ENCODE measurements around the gene KNL1. TPM values are rescaled to one million over a fixed set of nuclear protein-coding genes. Genes with fewer than 3 reads are reported as not detected.
"Not testable (repeated sequence)": the region's sequence is repeated elsewhere in the genome, so short reads cannot be mapped to it uniquely, and the experiment has no call there.

Gene KNL1
- total and polyA plus RNA-seq, 2 donors: 2.4 to 25.8 TPM

DNA sequence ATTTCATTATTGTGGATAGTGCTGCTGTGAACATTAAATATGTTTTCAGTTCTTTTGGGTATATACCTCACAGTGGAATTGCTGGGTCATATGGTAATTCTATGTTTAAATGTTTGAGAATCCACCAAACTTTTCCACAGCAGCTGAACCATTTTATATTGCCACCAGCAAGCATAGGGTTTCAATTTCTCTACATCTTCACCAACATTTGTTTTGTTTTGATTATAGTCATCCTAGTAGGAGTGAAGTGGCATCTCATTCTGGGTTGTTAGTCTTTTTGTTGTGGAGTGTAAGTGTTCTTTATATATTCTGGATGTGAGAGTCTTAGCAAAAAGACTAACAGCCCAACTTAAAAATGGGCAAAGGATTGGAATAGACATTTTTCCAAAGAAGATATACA lies 18.9 kb upstream of the KNL1 start:
- DNase-seq (ENCODE audit: low read depth in 6 of 9, low spot score in 9 of 9): no peak
- H3K36me3 ChIP-seq (ENCODE audit: control insufficient read depth in 2 of 2, insufficient read depth in 2 of 2, low read length in 1 of 2): peaks cover 19 to 28% of the 10 kb centered on the region in 2 donors
- no peak overlapping the region for H3K27ac ChIP-seq (ENCODE audit: low read depth in 1 of 2, low read length in 1 of 2)
- H3K27me3 ChIP-seq (ENCODE audit: control insufficient read depth in 2 of 2, insufficient read depth in 1 of 2, low read length in 1 of 2): no peaks in the 10 kb centered on the region
- H3K4me3 ChIP-seq (ENCODE audit: low read length in 2 of 2): no peak overlapping the region
- no peaks in the 10 kb centered on the region for H3K9me3 ChIP-seq (ENCODE audit: control insufficient read depth in 2 of 2, insufficient read depth in 1 of 2, low read length in 1 of 2)
- peaks cover 0 to 4% of the 10 kb centered on the region in 2 donors for H3K4me1 ChIP-seq (ENCODE audit: control insufficient read depth in 2 of 2, insufficient read depth in 2 of 2, low read length in 2 of 2)

DNA sequence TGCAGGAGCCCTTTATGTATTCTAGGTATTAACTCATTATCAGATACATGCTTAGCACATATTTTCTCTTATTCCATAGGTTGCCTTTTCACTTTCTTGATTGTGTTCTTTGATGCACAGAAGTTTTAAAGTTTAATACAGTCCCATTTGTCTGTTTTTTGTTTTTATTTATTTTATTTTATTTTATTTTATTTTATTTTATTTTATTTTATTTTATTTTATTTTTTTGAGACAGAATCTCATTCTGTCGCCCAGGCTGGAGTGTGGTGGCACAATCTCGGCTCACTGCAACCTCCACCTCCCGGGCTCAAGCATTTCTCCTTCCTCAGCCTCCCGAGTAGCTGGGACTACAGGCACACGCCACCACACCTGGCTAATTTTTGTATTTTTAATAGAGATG lies 17.1 kb upstream of the KNL1 start:
- not testable (repeated sequence) for H3K27ac ChIP-seq (ENCODE audit: low read depth in 1 of 2, low read length in 1 of 2); DNase-seq (ENCODE audit: low read depth in 6 of 9, low spot score in 9 of 9); H3K9me3 ChIP-seq (ENCODE audit: control insufficient read depth in 2 of 2, insufficient read depth in 1 of 2, low read length in 1 of 2); H3K27me3 ChIP-seq (ENCODE audit: control insufficient read depth in 2 of 2, insufficient read depth in 1 of 2, low read length in 1 of 2); H3K4me3 ChIP-seq (ENCODE audit: low read length in 2 of 2); H3K4me1 ChIP-seq (ENCODE audit: control insufficient read depth in 2 of 2, insufficient read depth in 2 of 2, low read length in 2 of 2)
- H3K36me3 ChIP-seq (ENCODE audit: control insufficient read depth in 2 of 2, insufficient read depth in 2 of 2, low read length in 1 of 2): peaks cover 14 to 21% of the 10 kb centered on the region in 2 donors
- WGBS: 98% methylated on average over 5 of the region's 5 CpGs

DNA sequence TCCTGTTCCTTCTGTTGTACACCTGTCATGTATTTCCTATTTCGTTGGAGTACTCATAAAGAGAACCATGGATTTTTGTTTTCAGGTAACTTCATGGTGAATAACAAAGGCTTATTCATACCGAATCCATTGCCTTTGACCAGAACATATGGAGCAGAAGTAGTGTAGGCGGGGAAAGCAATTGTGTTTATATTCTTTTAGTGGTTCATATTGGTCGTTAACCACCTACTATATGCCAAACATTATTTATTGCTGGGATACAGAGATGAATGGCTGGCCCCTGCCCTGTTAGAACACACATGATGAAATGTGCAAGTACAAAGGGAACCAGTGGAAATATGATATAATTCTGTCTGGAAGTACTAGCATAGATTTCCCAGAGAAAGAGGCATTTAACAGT lies 15.2 kb upstream of the KNL1 start:
- WGBS: 76% methylated on average over 4 of the region's 4 CpGs
- no peaks in the 10 kb centered on the region for H3K4me1 ChIP-seq (ENCODE audit: control insufficient read depth in 2 of 2, insufficient read depth in 2 of 2, low read length in 2 of 2)
- no peak overlapping the region for H3K27ac ChIP-seq (ENCODE audit: low read depth in 1 of 2, low read length in 1 of 2)
- H3K9me3 ChIP-seq (ENCODE audit: control insufficient read depth in 2 of 2, insufficient read depth in 1 of 2, low read length in 1 of 2): no peaks in the 10 kb centered on the region
- H3K4me3 ChIP-seq (ENCODE audit: low read length in 2 of 2): no peak overlapping the region
- no peaks in the 10 kb centered on the region for H3K27me3 ChIP-seq (ENCODE audit: control insufficient read depth in 2 of 2, insufficient read depth in 1 of 2, low read length in 1 of 2)
- DNase-seq (ENCODE audit: low read depth in 6 of 9, low spot score in 9 of 9): no peak
- peaks cover 5 to 8% of the 10 kb centered on the region in 2 donors for H3K36me3 ChIP-seq (ENCODE audit: control insufficient read depth in 2 of 2, insufficient read depth in 2 of 2, low read length in 1 of 2)

DNA sequence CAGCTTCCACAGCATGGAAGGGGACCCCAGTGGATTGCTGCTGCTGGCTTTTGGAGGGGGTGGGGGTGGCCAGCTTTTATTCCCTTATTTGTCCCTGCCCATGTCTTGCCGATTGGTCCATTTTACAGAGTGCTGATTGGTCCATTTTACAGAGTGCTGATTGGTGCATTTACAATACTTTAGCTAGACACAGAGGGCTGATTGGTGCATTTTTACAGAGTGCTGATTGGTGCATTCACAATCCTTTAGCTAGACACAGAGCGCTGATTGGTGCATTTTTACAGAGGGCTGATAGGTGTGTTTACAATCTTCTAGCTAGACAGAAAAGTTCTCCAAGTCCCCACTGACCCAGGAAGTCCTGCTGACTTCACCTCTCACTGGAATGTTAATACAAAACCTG lies 12.3 kb upstream of the KNL1 start:
- H3K4me3 ChIP-seq (ENCODE audit: low read length in 2 of 2); H3K36me3 ChIP-seq (ENCODE audit: control insufficient read depth in 2 of 2, insufficient read depth in 2 of 2, low read length in 1 of 2); DNase-seq (ENCODE audit: low read depth in 6 of 9, low spot score in 9 of 9): not testable (repeated sequence)

DNA sequence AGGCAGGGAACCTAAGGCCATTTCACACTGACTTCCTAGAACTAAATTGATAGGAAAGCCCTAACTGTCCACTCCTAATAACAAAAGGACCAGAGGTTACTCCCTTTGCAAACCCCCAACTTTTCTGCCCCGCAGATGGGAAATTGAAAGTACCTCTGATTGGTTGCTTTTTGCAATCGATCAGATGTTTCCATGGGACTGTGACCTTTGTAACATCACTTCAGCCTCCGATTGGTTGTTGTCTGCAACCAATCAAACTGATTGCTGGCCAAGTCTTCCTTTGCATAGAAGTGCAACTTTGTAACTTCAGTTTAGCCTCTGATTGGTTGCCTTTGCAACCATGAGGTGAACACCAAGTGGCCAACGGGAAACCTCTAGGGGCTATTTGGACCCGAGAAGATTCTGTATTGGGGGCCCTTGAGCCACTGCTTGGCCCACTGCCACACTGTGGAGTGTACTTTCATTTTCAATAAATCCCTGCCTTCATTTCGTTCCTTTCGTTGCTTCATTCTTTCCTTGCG lies 11.3 kb upstream of the KNL1 start:
- H3K4me3 ChIP-seq (ENCODE audit: low read length in 2 of 2): peak overlapping the region in 1 of 2 donors; percentile 5
- no peak overlapping the region for H3K27ac ChIP-seq (ENCODE audit: low read depth in 1 of 2, low read length in 1 of 2)
- 93% methylated on average over 8 of the region's 8 CpGs for WGBS
- no peaks in the 10 kb centered on the region for H3K9me3 ChIP-seq (ENCODE audit: control insufficient read depth in 2 of 2, insufficient read depth in 1 of 2, low read length in 1 of 2)
- H3K27me3 ChIP-seq (ENCODE audit: control insufficient read depth in 2 of 2, insufficient read depth in 1 of 2, low read length in 1 of 2): no peaks in the 10 kb centered on the region
- H3K4me1 ChIP-seq (ENCODE audit: control insufficient read depth in 2 of 2, insufficient read depth in 2 of 2, low read length in 2 of 2): no peaks in the 10 kb centered on the region
- no peaks in the 10 kb centered on the region for H3K36me3 ChIP-seq (ENCODE audit: control insufficient read depth in 2 of 2, insufficient read depth in 2 of 2, low read length in 1 of 2)
- no peak for DNase-seq (ENCODE audit: low read depth in 6 of 9, low spot score in 9 of 9)

More for the DNA sequence above, 12.3 kb upstream of the KNL1 start:
- not testable (repeated sequence) for H3K27ac ChIP-seq (ENCODE audit: low read depth in 1 of 2, low read length in 1 of 2); H3K9me3 ChIP-seq (ENCODE audit: control insufficient read depth in 2 of 2, insufficient read depth in 1 of 2, low read length in 1 of 2); H3K4me1 ChIP-seq (ENCODE audit: control insufficient read depth in 2 of 2, insufficient read depth in 2 of 2, low read length in 2 of 2); H3K27me3 ChIP-seq (ENCODE audit: control insufficient read depth in 2 of 2, insufficient read depth in 1 of 2, low read length in 1 of 2)
- WGBS: 72% methylated on average over 2 of the region's 2 CpGs

DNA sequence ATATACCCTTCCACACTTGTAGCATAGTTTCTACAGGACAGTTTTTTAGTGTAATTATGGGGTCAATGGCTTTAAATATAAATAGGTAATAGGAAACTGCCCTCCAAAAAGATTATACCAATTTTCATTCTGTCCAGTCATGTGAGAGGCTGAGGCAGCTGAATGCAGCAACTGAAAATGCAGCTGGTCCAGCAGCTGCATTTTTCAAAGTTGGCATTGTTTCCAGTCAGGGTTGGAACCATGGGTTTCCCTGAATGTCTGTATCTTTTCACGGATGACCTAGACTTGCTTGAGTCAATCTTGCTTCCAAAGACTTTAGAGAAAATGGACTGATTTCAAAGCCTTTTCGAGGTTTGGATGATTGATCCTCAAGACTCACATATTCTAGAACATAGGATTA lies 9.9 kb upstream of the KNL1 start:
- DNase-seq (ENCODE audit: low read depth in 6 of 9, low spot score in 9 of 9): no peak
- Histone ChIP-seq H3K27me3 (ENCODE audit: control insufficient read depth in 2 of 2, insufficient read depth in 1 of 2, low read length in 1 of 2) (no peaks in the 10 kb centered on the region), H3K4me3 (ENCODE audit: low read length in 2 of 2) (no peak overlapping the region), H3K4me1 (ENCODE audit: control insufficient read depth in 2 of 2, insufficient read depth in 2 of 2, low read length in 2 of 2) (no peaks in the 10 kb centered on the region), H3K9me3 (ENCODE audit: control insufficient read depth in 2 of 2, insufficient read depth in 1 of 2, low read length in 1 of 2) (no peaks in the 10 kb centered on the region), H3K36me3 (ENCODE audit: control insufficient read depth in 2 of 2, insufficient read depth in 2 of 2, low read length in 1 of 2) (no peaks in the 10 kb centered on the region), H3K27ac (ENCODE audit: low read depth in 1 of 2, low read length in 1 of 2) (no peak overlapping the region)
- WGBS: 73% methylated on average over 2 of the region's 2 CpGs

DNA sequence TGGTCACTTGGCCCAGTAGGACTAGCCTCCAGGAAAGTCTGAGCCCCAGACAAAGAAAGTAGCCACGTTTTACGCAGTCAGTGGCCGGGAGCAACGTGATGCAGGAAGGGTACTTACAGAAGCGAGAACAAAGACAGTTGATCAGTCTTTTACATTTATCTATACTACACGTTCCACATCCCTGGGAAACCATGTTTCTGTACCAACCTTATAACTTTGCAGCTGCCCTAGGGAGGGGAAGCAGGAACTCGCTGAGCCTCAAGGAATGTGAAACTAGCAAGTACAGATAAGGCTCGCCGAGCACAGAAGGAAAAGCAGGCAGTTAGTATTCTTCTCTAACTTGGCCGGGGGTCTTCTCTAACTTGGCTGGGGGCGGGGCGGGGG lies 3.4 kb upstream of the KNL1 start:
- no peaks in the 10 kb centered on the region for H3K27me3 ChIP-seq (ENCODE audit: control insufficient read depth in 2 of 2, insufficient read depth in 1 of 2, low read length in 1 of 2)

DNA sequence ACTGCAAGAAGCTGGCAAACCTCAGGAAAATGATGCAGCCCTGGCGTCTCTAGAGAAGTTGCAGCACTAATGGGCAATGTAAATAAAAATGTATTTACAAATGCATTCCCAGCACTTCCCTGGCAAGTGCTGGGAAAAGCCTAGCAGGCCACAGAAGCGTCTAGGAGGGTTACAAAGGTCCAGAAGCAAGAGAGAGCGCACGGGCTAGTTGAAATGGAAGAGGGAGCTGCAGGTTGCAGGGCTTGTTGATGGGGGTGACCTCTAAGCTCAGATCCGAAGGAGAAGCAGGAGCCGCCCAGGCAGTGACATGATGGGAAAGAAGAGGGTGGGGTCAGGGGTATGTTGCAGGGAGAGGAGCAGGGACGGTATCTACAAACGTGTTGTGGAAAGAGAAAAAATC lies 2.7 kb upstream of the KNL1 start:
- WGBS: 95% methylated on average over 8 of the region's 8 CpGs
- H3K27me3 ChIP-seq (ENCODE audit: control insufficient read depth in 2 of 2, insufficient read depth in 1 of 2, low read length in 1 of 2): no peaks in the 10 kb centered on the region
- peaks cover 2 to 7% of the 10 kb centered on the region in 2 donors for H3K4me1 ChIP-seq (ENCODE audit: control insufficient read depth in 2 of 2, insufficient read depth in 2 of 2, low read length in 2 of 2)
- no peaks in the 10 kb centered on the region for H3K36me3 ChIP-seq (ENCODE audit: control insufficient read depth in 2 of 2, insufficient read depth in 2 of 2, low read length in 1 of 2)
- no peak overlapping the region for H3K4me3 ChIP-seq (ENCODE audit: low read length in 2 of 2)
- no peaks in the 10 kb centered on the region for H3K9me3 ChIP-seq (ENCODE audit: control insufficient read depth in 2 of 2, insufficient read depth in 1 of 2, low read length in 1 of 2)
- DNase-seq (ENCODE audit: low read depth in 6 of 9, low spot score in 9 of 9): no peak
- no peak overlapping the region for H3K27ac ChIP-seq (ENCODE audit: low read depth in 1 of 2, low read length in 1 of 2)

More for the DNA sequence above, 3.4 kb upstream of the KNL1 start:
- Histone ChIP-seq H3K9me3 (ENCODE audit: control insufficient read depth in 2 of 2, insufficient read depth in 1 of 2, low read length in 1 of 2) (no peaks in the 10 kb centered on the region), H3K4me3 (ENCODE audit: low read length in 2 of 2) (peak overlapping the region in 1 of 2 donors; percentile 46), H3K36me3 (ENCODE audit: control insufficient read depth in 2 of 2, insufficient read depth in 2 of 2, low read length in 1 of 2) (no peaks in the 10 kb centered on the region), H3K27ac (ENCODE audit: low read depth in 1 of 2, low read length in 1 of 2) (no peak overlapping the region), H3K4me1 (ENCODE audit: control insufficient read depth in 2 of 2, insufficient read depth in 2 of 2, low read length in 2 of 2) (peaks cover 2 to 7% of the 10 kb centered on the region in 2 donors)
- 78% methylated on average over 12 of the region's 12 CpGs for WGBS
- no peak for DNase-seq (ENCODE audit: low read depth in 6 of 9, low spot score in 9 of 9)

DNA sequence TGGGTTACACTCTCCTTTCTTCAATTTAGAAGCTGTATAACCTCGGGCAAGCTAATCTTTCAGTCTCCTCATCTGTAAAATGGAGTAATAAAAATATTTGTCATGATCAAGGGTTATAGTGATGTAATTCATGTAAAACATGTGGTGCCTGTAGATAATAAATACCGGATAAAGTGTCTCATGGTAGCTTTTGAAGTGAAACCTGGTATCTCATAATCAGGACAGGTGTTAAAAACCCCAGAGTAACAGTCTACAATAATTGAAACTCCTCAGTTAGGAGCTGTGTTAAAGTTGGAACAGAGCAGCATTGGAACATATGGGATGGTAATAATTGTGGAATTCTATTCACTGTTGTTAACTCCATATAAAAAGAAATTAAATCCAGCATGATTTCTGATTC lies 884 bp upstream of the KNL1 start:
- H3K27ac ChIP-seq (ENCODE audit: low read depth in 1 of 2, low read length in 1 of 2): peak overlapping the region in 1 of 2 donors; percentile 98
- no peak overlapping the region for H3K4me3 ChIP-seq (ENCODE audit: low read length in 2 of 2)
- no peaks in the 10 kb centered on the region for H3K36me3 ChIP-seq (ENCODE audit: control insufficient read depth in 2 of 2, insufficient read depth in 2 of 2, low read length in 1 of 2)
- H3K9me3 ChIP-seq (ENCODE audit: control insufficient read depth in 2 of 2, insufficient read depth in 1 of 2, low read length in 1 of 2): no peaks in the 10 kb centered on the region
- H3K4me1 ChIP-seq (ENCODE audit: control insufficient read depth in 2 of 2, insufficient read depth in 2 of 2, low read length in 2 of 2): peaks cover 2 to 8% of the 10 kb centered on the region in 2 donors
- 63% methylated on average over 2 of the region's 2 CpGs for WGBS
- DNase-seq (ENCODE audit: low read depth in 6 of 9, low spot score in 9 of 9): peak in 2 of 9 donors; percentile 15 to 37
- H3K27me3 ChIP-seq (ENCODE audit: control insufficient read depth in 2 of 2, insufficient read depth in 1 of 2, low read length in 1 of 2): no peaks in the 10 kb centered on the region

DNA sequence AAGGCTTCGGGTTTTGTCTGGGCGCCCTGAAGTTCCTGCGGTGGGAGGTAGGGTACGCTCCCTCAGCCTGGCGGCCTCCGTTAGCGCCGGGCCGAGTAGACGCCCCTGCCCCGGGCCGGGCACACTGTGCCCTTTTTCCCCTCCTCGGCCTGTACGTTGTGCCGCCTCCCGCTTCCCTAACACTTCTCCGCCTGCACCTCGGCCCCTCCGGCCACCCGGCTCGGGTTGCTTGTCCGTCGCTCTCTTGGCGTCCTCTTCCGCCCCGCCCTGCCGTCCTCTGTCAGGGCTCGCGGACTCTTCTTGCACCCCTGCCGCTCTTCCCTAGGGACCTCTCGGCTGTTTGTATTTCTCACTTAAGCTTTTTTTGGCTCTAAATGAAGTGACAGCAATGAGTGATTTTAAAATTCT lies 384 bp downstream of the KNL1 start:
- WGBS: under 1% methylated on average over 31 of the region's 31 CpGs
- Histone ChIP-seq H3K36me3 (ENCODE audit: control insufficient read depth in 2 of 2, insufficient read depth in 2 of 2, low read length in 1 of 2) (no peaks in the 10 kb centered on the region), H3K9me3 (ENCODE audit: control insufficient read depth in 2 of 2, insufficient read depth in 1 of 2, low read length in 1 of 2) (no peaks in the 10 kb centered on the region), H3K27ac (ENCODE audit: low read depth in 1 of 2, low read length in 1 of 2) (peak overlapping the region; percentile 95 to 98), H3K4me3 (ENCODE audit: low read length in 2 of 2) (peak overlapping the region; percentile 65 to 95), H3K4me1 (ENCODE audit: control insufficient read depth in 2 of 2, insufficient read depth in 2 of 2, low read length in 2 of 2) (peaks cover 2 to 8% of the 10 kb centered on the region in 2 donors), H3K27me3 (ENCODE audit: control insufficient read depth in 2 of 2, insufficient read depth in 1 of 2, low read length in 1 of 2) (no peaks in the 10 kb centered on the region)
- no peak for DNase-seq (ENCODE audit: low read depth in 6 of 9, low spot score in 9 of 9)

All from thymus (tissue), 11 donors.